ENCODE measurements around the gene L1TD1.

Gene L1TD1

GRCh38 chr1:62230718-62231117 lies 36.1 kb downstream of the L1TD1 start:
- Histone ChIP-seq H2AFZ (ENCODE audit: low read length) (no peak overlapping the region), H3K4me2 (ENCODE audit: low read length) (no peak overlapping the region), H4K20me1 (ENCODE audit: insufficient read depth, low read length) (no peaks in the 10 kb centered on the region), H3K4me3 (ENCODE audit: low read depth, low read length, poor library complexity, severe bottlenecking) (no peak overlapping the region), H3K9ac (ENCODE audit: low read length) (no peak overlapping the region), H3K9me2 (ENCODE audit: low read depth, low read length) (no peaks in the 10 kb centered on the region), H3K9me3 (ENCODE audit: low read length) (no peaks in the 10 kb centered on the region), H3F3A (ENCODE audit: insufficient read depth, low read length) (no peaks in the 10 kb centered on the region), H3K27me3 (ENCODE audit: insufficient read depth, low read length) (no peaks in the 10 kb centered on the region; the same call in 1 of the 2 replicates), H3K36me3 (ENCODE audit: insufficient read depth, low read length) (no peaks in the 10 kb centered on the region), H3K79me2 (ENCODE audit: insufficient read depth, low read length) (no peaks in the 10 kb centered on the region), H3K27ac (ENCODE audit: low read depth, low read length, poor library complexity, severe bottlenecking) (no peak overlapping the region), H3K4me1 (ENCODE audit: insufficient read depth, low read length, severe bottlenecking) (no peaks in the 10 kb centered on the region)
- TF ChIP-seq EZH2 (IDR thresholded peaks at IDR 0.05; ENCODE audit: borderline replicate concordance, low read length) (no peak), CTCF (IDR thresholded peaks at IDR 0.05; ENCODE audit: low read length) (no peak)

- H3K4me1 ChIP-seq (ENCODE audit: insufficient read depth, low read length, severe bottlenecking), result no peaks in the 10 kb centered on the region
- no peaks in the 10 kb centered on the region for H3K9me3 ChIP-seq (ENCODE audit: low read length)
- no peak overlapping the region for H3K4me3 ChIP-seq (ENCODE audit: low read depth, low read length, poor library complexity, severe bottlenecking)
- no peak overlapping the region for H3K4me2 ChIP-seq (ENCODE audit: low read length)
- H4K20me1 ChIP-seq (ENCODE audit: insufficient read depth, low read length), result no peaks in the 10 kb centered on the region
- H3F3A ChIP-seq (ENCODE audit: insufficient read depth, low read length), result no peaks in the 10 kb centered on the region
- H3K79me2 ChIP-seq (ENCODE audit: insufficient read depth, low read length), result no peaks in the 10 kb centered on the region
- no peak overlapping the region for H3K27ac ChIP-seq (ENCODE audit: low read depth, low read length, poor library complexity, severe bottlenecking)
- TF ChIP-seq CTCF (IDR thresholded peaks at IDR 0.05; ENCODE audit: low read length) (no peak), EZH2 (IDR thresholded peaks at IDR 0.05; ENCODE audit: borderline replicate concordance, low read length) (no peak)
- no peak overlapping the region for H3K9ac ChIP-seq (ENCODE audit: low read length)
- no peaks in the 10 kb centered on the region for H3K9me2 ChIP-seq (ENCODE audit: low read depth, low read length)
- H3K27me3 ChIP-seq (ENCODE audit: insufficient read depth, low read length), result no peaks in the 10 kb centered on the region; the same call in 1 of the 2 replicates
- H2AFZ ChIP-seq (ENCODE audit: low read length), result no peak overlapping the region
- no peaks in the 10 kb centered on the region for H3K36me3 ChIP-seq (ENCODE audit: insufficient read depth, low read length)
Measured at GRCh38 chr1:62232871-62233278, 38.2 kb downstream of the L1TD1 start.

- Histone ChIP-seq H3F3A (ENCODE audit: insufficient read depth, low read length) (no peaks in the 10 kb centered on the region), H3K36me3 (ENCODE audit: insufficient read depth, low read length) (no peaks in the 10 kb centered on the region), H3K4me2 (ENCODE audit: low read length) (no peak overlapping the region), H3K4me3 (ENCODE audit: low read depth, low read length, poor library complexity, severe bottlenecking) (no peak overlapping the region), H2AFZ (ENCODE audit: low read length) (no peak overlapping the region), H3K9ac (ENCODE audit: low read length) (no peak overlapping the region), H3K4me1 (ENCODE audit: insufficient read depth, low read length, severe bottlenecking) (no peaks in the 10 kb centered on the region), H4K20me1 (ENCODE audit: insufficient read depth, low read length) (no peaks in the 10 kb centered on the region), H3K27ac (ENCODE audit: low read depth, low read length, poor library complexity, severe bottlenecking) (no peak overlapping the region), H3K9me3 (ENCODE audit: low read length) (no peaks in the 10 kb centered on the region), H3K27me3 (ENCODE audit: insufficient read depth, low read length) (no peaks in the 10 kb centered on the region), H3K79me2 (ENCODE audit: insufficient read depth, low read length) (no peaks in the 10 kb centered on the region), H3K9me2 (ENCODE audit: low read depth, low read length) (no peaks in the 10 kb centered on the region)
- TF ChIP-seq EZH2 (IDR thresholded peaks at IDR 0.05; ENCODE audit: borderline replicate concordance, low read length) (no peak), CTCF (IDR thresholded peaks at IDR 0.05; ENCODE audit: low read length) (no peak)
Measured at GRCh38 chr1:62233926-62234450, 39.3 kb downstream of the L1TD1 start.

All from OCI-LY1 (cell line).